Peyer's patch (tissue), 4 donors: ENCODE measurements around the gene RADIL. TPM values are rescaled to one million over a fixed set of nuclear protein-coding genes. Genes with fewer than 3 reads are reported as not detected.

Experiments used
- DNase-seq, 3 donors: peaks; one replicate each; pipeline ENCODE4 v3.0.0-alpha.2; 2017 to 2019
- H3K27ac ChIP-seq, 4 donors: fragments of 200-600 bp; sonication (generic); one replicate each; pipeline ENCODE4 v1.5.1; 2016 to 2019
- H3K27me3 ChIP-seq, 2 donors: fragments of 200-600 bp; sonication (generic); one replicate each; pipeline ENCODE4 v1.5.1; 2019
- H3K36me3 ChIP-seq, 3 donors: fragments of 200-600 bp; sonication (generic); one replicate each; pipeline ENCODE4 v1.5.1; 2016 to 2019
- H3K4me1 ChIP-seq, 4 donors: fragments of 200-600 bp; sonication (generic); one replicate each; pipeline ENCODE4 v1.5.1; 2016 to 2019
- H3K4me3 ChIP-seq, 4 donors: fragments of 200-600 bp; sonication (generic); 1 replicate in 3 of 4; 2 replicates in 1 of 4; pipeline ENCODE4 v1.5.1; 2016 to 2019; ENCODE audit warnings: mild to moderate bottlenecking in 1 of 4
- H3K9me3 ChIP-seq, 4 donors: fragments of 200-600 bp; sonication (generic); one replicate each; pipeline ENCODE4 v1.5.1; 2016 to 2019; ENCODE audit warnings: mild to moderate bottlenecking in 1 of 4
- POLR2A ChIP-seq, 2 donors: fragments of 450-650 bp; IDR thresholded peaks; one replicate each; pipeline ENCODE4 v1.5.1; 2017; ENCODE audit warnings: antibody characterized with exemption in 2 of 2, mild to moderate bottlenecking in 2 of 2, moderate library complexity in 2 of 2
- total RNA-seq, 4 donors: library from RNA; depleted of rRNA; stranded (reverse); fragments of >200 nt; gene quantifications; one replicate each; pipeline ENCODE4 v1.1.0, GENCODE V29; 2016
- TF ChIP-seq, protein P1 (sequence below), 6 experiments: fragments of 450-650 bp in 4 of 6; fragments of 200-600 bp in 2 of 6; sonication (generic) in 1 of 6; IDR thresholded peaks; one replicate each; pipeline ENCODE4 v1.5.1; 2017 to 2019; ENCODE audit warnings: antibody characterized with exemption in 6 of 6, mild to moderate bottlenecking in 3 of 6, moderate library complexity in 1 of 6

The RADIL gene
- total RNA-seq, 4 donors from 2014 or later, result 1.1 to 16.5 (median 4.5) TPM

DNA sequence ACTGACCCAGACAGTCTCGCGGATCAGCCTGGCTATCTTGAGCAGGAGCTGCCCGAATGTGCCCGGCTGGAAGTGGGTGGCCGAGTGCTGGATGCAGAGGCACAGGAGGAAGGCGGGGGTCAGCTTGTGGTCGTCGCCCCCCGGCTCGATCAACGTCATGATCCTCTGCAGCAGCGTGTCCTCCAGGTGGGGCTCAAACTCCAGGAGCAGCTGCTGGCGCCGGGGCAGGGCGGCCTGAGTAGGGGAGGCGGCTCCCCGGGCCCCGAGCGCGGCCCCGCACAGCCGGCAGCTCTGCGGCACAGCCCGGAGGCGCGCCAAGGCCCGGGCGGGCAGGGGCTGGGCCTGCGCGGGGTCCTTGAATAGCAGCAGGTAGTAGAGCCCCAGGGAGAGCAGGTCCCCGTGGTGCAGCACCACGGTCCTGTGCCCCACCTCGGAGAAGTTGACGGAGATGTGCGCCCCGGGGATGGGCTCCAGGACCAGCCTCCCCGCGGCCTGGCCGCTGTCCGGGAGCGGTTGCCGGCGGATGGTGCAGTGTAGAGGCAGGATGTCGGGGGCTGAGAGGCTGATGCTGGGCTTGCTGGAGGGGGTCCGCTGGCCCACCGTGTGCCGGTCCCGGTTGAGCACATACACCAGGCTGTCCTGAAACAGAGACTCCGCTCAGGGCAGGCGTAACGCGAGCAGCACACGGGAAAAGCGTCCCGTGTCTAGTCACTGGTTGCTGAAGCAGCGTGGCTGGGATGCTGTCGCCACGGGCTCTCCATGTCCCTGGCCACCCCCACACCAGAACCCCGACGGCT lies 48.7 kb downstream of the RADIL start:
- H3K27ac ChIP-seq, result no peak overlapping the region
- no peak overlapping the region for H3K4me3 ChIP-seq
- no peaks in the 10 kb centered on the region for H3K27me3 ChIP-seq
- no peaks in the 10 kb centered on the region for H3K36me3 ChIP-seq
- TF ChIP-seq POLR2A (IDR thresholded peaks at IDR 0.05), result no peak
- TF ChIP-seq, protein P1, sequence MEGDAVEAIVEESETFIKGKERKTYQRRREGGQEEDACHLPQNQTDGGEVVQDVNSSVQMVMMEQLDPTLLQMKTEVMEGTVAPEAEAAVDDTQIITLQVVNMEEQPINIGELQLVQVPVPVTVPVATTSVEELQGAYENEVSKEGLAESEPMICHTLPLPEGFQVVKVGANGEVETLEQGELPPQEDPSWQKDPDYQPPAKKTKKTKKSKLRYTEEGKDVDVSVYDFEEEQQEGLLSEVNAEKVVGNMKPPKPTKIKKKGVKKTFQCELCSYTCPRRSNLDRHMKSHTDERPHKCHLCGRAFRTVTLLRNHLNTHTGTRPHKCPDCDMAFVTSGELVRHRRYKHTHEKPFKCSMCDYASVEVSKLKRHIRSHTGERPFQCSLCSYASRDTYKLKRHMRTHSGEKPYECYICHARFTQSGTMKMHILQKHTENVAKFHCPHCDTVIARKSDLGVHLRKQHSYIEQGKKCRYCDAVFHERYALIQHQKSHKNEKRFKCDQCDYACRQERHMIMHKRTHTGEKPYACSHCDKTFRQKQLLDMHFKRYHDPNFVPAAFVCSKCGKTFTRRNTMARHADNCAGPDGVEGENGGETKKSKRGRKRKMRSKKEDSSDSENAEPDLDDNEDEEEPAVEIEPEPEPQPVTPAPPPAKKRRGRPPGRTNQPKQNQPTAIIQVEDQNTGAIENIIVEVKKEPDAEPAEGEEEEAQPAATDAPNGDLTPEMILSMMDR (IDR thresholded peaks at IDR 0.05), result no peak
- H3K4me1 ChIP-seq, result no peaks in the 10 kb centered on the region
- peak in 1 of 3 donors; percentile 35 for DNase-seq
- H3K9me3 ChIP-seq, result no peaks in the 10 kb centered on the region

DNA sequence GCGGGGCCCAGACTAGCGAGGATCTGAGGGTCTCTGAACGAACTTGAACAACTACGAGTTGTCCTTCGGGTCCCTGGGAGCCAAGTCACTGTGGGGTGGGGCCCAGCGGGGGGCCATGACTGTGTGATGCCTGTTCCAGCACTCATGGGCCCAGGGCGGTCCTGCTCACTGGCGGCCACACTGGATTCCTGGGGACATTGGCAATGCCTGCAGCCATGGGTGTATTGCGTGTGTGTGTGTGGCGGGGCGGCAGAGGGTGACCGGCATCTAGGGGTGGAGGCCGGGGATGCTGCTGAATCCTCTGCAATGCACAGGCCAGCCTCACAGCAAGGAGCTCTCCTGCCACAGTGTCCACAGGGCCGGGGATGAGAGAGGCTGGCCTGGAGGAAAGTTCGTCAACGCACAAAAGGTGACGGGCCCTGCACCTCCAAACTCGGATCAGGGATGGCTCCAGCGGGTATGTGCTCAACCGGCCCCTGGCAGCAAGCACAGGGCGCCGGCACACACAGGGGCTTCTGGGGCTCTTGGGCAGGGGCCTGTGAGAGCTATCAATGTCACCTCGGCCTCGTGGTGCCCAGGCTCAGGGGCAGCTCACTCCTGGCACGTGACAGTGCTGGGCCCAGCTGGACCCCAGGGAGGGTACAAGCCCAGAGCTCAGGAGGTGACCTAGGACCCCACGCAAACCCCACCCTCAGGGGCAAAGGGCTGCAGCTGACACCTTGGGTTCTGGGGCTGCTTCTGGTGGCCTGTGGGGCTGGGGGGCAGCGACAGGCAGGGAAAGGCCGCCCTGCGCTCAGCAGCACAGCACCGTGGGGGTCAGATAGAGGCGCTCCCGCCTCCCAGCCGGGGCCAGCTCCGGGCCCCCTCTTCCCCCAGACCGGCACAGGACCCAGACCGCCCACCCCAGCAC lies 49.6 kb downstream of the RADIL start:
- H3K27ac ChIP-seq, result no peak overlapping the region
- TF ChIP-seq POLR2A (IDR thresholded peaks at IDR 0.05), result no peak
- TF ChIP-seq, protein P1 (IDR thresholded peaks at IDR 0.05), result no peak
- H3K4me1 ChIP-seq, result no peaks in the 10 kb centered on the region
- H3K36me3 ChIP-seq, result no peaks in the 10 kb centered on the region
- H3K9me3 ChIP-seq, result no peaks in the 10 kb centered on the region
- no peaks in the 10 kb centered on the region for H3K27me3 ChIP-seq
- no peak for DNase-seq
- H3K4me3 ChIP-seq, result no peak overlapping the region

DNA sequence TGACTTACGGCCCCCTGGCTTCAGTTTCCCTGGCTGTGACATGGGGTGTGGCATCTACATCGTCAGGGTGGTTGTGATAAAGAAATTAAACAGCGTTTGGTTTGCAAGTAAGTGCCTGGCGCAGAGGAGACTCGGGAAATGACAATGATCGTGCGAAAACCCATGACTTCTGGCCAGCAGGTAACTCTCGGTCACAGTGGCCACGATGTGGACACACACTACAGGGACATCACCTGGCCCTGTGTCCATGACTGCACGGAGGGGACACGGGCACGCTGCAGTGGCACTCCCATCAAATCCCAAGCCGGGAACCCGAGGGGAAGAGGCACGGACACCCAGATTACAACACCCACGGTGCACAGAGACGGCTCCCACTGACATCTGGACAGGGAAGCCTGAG lies 50.3 kb downstream of the RADIL start:
- no peaks in the 10 kb centered on the region for H3K9me3 ChIP-seq
- H3K4me1 ChIP-seq, result no peaks in the 10 kb centered on the region
- DNase-seq, result no peak
- no peaks in the 10 kb centered on the region for H3K36me3 ChIP-seq
- no peaks in the 10 kb centered on the region for H3K27me3 ChIP-seq
- TF ChIP-seq, protein P1 (IDR thresholded peaks at IDR 0.05), result no peak
- no peak for TF ChIP-seq POLR2A (IDR thresholded peaks at IDR 0.05)
- no peak overlapping the region for H3K27ac ChIP-seq
- no peak overlapping the region for H3K4me3 ChIP-seq

DNA sequence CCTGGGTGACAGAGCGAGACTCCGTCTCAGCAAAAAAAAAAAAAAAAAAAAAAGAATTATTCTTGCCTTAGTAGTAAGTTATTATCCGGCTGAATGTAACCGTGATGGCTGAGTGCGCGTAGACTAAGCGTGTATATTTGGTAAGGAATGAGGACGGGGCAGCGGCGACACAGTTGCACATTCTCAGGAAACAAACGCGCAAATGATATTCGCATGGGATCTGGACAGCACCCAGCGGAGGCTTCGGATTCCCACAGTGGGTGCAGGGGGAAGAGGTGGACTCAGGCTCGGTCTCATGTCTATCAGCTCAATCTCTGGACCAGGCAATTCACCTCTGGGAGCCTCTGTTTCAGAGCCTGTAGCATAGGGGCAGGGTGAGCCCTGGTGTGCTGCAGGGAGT lies 50.8 kb downstream of the RADIL start:
- no peaks in the 10 kb centered on the region for H3K4me1 ChIP-seq
- H3K4me3 ChIP-seq, result no peak overlapping the region
- H3K27ac ChIP-seq, result no peak overlapping the region
- TF ChIP-seq POLR2A (IDR thresholded peaks at IDR 0.05), result no peak
- TF ChIP-seq, protein P1 (IDR thresholded peaks at IDR 0.05), result no peak
- no peaks in the 10 kb centered on the region for H3K27me3 ChIP-seq
- no peaks in the 10 kb centered on the region for H3K36me3 ChIP-seq
- no peak for DNase-seq
- no peaks in the 10 kb centered on the region for H3K9me3 ChIP-seq

DNA sequence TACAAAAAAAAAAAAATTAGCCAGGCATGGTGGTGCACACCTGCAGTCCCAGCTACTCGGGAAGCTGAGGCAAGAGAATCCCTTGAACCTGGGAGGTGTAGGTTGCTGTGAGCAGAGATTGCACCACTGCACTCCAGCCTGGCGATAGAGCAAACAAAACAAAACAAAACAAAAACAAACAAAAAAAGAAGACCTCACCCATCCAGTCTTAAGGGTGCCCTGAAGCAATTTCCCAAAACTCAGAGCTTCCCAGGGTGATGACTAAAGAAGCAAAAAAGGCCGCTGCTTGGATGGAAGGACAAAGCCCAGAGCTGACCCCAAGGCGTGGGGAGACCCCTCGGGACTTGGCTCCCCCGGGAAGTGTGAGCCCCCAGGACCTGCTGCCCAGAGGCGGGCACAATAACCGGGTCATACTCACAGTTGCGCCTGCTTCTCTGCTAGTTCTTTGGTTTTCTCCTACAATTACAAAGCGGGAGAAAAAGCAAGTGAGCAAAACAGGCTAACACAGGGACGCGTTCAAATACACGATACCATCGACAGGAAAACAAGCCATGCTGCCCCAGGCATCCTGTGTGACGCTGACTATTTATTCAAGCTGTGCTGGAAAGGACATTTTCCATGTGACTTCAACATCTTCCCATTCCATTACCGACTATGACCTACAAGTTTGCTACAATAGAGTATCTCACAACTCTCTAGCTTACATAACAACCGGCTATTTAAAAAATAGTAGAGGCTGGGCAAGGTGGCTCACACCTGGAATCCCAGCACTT lies 51.6 kb downstream of the RADIL start:
- H3K27ac ChIP-seq, result no peak overlapping the region
- no peak for DNase-seq
- H3K9me3 ChIP-seq, result no peaks in the 10 kb centered on the region
- no peak overlapping the region for H3K4me3 ChIP-seq
- no peaks in the 10 kb centered on the region for H3K27me3 ChIP-seq
- no peaks in the 10 kb centered on the region for H3K4me1 ChIP-seq
- H3K36me3 ChIP-seq, result no peaks in the 10 kb centered on the region
- TF ChIP-seq, protein P1 (IDR thresholded peaks at IDR 0.05), result no peak
- TF ChIP-seq POLR2A (IDR thresholded peaks at IDR 0.05), result no peak
